KG1 (cell line): ENCODE results near the gene NFYA.

Experiments used
- DNase-seq: peaks from one replicate; lab custom pipeline; 2025; lab: John Stamatoyannopoulos, UW

NFYA gene

DNA sequence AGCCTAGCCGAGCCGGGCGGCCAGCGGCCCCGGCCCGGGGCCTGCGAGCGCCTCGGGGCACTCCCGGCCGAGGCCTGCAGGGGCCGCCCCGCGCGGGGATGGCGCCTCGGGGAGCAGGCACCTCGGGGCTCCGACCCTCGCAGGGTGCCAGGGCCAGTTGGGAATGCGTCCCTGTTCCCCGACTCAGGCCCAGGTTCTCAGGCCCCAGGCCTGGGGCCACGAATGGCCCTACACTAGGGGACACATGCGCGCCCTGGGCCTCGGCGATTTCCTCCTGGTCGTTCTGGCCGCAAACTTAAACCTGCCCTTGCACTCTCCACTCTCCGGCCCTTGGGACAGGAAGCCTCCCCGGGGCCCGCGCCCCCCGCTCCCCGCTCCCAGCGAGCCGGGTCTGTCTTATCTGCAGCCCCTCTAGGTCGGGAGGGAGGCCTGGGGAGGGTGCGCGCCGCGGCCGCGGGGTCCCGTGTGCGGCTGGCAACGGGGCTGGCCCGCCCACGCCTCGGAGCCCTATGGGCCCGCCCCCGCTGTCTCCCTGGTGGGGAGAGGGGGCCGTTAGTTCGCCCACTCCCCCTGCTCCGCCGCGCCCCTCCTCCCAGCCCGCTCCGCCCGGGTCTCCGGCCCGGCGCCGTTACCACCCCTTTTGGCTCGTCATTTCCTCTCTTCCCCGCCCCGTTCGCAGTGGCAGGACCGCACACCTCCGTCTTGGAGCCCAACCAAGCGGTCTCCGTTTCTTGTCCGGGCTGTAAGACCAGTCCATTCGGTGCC, 611 bp downstream of the NFYA start:
- DNase-seq: peak; percentile 45

DNA sequence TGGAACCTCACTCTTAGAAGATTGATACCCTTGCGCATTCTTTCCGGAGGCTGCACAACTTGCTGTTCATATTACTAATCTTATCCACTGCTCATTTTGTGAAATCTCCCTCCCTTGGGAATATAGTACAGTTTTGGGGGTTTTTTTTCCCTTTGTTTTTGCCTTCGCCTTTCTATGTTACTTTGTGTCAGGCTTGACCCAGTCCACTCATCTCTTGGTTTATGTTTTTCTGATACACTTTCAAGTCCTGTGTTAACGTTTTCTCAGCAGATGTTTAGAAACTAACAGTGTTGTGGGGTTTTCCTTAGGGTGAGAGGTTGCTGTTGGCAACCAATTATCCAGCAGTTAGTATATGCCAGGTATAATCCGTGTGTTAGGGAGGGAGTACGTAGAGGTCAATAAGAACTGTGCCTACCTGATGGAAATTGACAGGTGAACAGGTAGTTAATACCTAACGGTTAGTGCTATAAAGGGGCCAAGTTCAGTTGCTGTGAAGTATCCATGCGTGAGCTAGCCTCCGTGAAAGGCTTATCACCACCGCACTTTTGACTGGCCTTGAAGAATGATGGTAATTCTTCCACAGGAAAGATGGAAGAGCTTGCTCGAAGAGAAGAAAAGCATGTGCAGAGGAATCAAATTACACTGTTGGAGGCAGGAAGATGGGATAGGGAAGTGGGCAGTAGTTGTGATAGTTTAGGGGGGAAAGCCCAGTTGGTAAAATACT, 1.4 kb downstream of the NFYA start:
- DNase-seq: peak; percentile 23

DNA sequence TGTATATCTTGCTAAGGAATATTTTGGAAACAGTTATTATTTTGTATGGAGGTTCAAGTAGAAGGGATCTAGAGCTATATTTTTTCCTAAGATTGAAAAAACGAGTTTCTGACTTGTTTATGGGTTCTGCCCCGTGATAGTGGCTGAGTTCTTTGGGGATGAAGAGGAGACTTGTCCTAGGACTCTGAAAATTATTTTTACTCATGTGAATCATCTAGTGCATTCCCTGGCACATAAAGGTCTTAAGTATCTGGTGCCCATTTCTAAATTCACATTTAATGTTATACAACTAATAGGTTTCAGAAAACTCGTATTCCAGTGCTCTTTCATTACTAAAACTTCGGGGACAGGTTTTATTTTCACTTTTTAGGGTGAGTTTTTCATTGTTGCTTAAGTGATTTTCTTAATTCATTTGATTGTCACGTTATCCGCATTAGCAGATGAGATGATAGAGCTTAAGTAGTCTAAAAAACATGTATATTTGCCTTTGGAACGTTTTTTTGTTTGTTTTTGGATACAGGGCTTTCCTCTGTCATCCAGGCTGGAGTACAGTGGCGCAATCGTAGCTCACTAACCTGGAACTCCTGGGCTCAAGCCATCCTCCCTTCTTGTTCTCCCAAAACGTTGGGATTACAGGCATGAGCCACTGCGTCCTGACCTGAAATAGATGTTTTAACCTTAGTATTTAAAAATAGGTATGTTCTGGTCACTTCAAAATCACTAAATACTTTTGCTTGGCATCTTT, 2.1 kb downstream of the NFYA start:
- no peak for DNase-seq

DNA sequence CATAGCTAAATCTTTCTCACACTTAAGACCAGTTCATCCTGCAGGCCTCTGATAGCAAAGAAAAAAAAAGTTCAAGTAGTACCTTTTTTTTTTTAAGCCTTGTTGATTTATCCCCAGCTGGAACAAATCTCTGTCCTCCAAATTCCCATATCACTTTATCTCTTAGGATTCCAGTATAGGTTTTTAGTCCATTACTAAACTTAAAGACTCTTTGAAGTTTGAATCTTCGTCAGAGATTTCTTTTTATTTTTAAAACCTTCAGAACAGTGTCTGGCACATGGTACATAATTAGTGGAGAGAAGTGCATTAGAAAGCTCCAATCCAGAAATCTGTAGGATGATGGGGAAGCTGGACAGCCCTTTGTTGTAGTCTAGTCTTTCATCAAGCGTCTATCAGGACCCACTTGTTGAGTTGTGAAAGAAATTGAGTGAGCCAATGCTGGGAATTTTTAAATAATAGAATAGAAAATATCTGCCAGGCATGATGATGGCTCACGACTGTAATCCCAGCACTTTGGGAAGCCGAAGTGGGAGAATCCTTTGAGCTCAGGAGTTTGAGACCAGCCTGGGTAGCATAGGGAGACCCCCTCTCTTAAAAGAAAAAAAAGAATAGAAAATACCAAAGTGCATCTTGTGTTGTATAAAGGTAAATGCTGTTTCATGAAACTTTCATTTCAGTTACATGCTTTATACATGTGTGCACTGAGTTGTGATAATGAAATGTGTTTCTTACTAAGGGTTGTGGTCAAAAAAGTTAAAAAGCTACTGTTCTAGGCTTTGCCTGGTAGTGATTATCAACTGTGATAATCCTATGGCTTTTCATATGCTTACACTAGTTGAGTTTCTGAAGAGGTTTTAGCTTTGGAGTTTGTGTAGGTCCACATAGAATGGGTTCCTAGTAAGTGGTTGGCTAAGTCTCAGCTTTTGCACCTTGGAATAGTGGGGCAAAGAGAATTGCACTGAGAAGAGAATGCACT, 3.2 kb downstream of the NFYA start:
- no peak for DNase-seq

DNA sequence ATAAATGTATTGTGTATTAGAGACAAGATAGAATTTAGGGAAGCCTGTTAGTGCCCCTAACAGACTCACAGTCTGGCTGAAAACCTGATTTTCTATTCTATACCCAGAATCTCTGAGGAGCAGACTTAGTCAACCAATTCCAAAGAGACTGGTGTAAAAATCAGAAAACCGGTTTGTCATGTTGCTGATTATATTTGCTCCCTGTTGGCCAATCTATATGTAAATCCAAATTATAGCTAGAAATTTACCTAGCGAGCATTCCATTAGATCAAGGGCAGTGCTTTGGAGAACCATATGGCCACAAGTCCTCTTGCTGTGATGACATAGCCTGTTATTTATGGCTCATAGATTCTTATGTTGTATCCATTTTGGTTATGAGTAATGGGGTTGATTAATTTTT, 4.8 kb downstream of the NFYA start:
- no peak for DNase-seq

DNA sequence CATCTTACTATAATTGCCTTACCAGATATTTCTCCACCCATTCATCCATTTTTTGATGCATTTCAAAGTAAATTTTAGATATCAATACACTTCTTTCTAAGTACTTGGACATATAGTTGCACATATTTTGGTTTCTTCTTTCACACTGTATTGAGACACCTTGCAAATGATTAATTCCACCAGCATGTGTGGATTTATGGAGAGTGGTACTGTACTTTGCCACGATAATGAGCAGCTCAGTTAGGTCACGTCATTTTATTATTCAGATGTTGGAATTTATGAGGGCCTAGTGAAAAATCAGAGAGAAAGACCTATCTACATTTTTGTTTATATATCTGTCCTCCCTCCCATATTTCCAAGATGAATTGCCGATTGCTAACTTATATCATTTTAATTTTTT, 5.3 kb downstream of the NFYA start:
- no peak for DNase-seq

GRCh38 chr6:41079080-41079479, 6.3 kb downstream of the NFYA start:
- DNase-seq: no peak

- no peak for DNase-seq
Measured at GRCh38 chr6:41080621-41081020, 7.8 kb downstream of the NFYA start.

- DNase-seq: no peak
Measured at GRCh38 chr6:41083072-41083471, 10.3 kb downstream of the NFYA start.

- no peak for DNase-seq
Measured at GRCh38 chr6:41085182-41085581, 12.4 kb downstream of the NFYA start.

- DNase-seq: no peak
Measured at GRCh38 chr6:41088451-41088850, 15.7 kb downstream of the NFYA start.

DNA sequence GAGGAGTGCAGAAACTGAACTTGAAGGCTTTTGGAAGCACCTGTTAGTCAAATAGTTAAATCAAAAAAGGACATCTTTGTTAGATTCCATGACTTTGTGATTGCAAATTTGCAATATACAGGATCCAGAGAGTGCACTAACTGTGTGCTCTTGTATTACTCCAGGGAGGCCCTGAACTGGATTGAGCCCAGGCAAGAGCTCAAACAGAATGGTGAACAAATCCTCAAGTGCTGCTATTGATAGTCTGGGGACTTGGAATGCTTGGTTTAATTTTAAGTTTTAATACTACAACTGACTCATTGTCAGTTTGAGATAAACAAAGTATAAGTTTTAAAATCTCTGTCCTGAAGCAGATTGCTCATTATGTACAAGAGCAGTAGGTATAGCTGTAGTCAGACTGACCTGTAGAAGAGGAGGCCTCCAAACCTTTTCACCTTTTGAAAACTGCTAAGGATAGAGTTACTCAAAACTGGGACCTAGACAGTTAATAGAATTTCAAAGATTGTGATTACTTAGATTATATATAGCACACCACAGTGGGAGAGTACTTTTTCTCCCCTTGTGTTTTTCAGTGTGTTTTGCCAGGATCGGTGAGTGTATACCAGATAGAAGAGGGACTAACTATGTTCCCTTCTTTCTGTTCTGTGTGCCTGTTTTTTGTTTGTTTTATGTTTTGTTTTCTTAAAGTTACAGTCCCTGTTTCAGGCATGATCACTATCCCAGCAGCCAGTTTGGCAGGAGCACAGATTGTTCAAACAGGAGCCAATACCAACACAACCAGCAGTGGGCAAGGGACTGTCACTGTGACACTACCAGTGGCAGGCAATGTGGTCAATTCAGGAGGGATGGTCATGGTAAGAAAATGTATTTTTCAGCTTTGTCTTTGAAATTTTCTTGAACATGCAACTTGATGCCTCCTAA, 18.3 kb downstream of the NFYA start:
- no peak for DNase-seq

- no peak for DNase-seq
Measured at GRCh38 chr6:41092421-41093140, 19.8 kb downstream of the NFYA start.

DNA sequence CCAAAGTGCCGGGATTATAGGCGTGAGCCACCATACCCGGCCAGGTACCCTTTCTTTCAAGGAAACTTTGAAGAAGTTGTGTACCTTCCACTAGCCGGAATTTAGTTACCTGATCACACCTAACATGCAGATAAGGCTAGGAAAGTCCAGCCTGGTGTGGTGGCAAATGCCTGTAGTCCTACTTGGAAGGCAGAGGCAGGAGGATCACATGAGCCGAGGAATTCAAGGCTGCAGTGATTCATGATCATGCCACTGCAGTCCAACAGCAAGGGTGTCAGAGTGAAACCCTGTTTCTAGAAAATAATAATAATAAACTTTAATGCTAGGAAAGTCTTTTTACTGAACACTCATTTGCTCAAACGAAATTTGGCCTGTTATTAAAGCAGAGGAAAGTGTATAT, 21.0 kb downstream of the NFYA start:
- no peak for DNase-seq

- no peak for DNase-seq
Measured at GRCh38 chr6:41097467-41098090, 24.8 kb downstream of the NFYA start.

GRCh38 chr6:41098366-41098765, 25.6 kb downstream of the NFYA start:
- no peak for DNase-seq

GRCh38 chr6:41100871-41101287, 28.1 kb downstream of the NFYA start:
- DNase-seq: no peak

GRCh38 chr6:41103847-41104246, 31.1 kb downstream of the NFYA start:
- no peak for DNase-seq

GRCh38 chr6:41111017-41111416, 38.2 kb downstream of the NFYA start:
- no peak for DNase-seq
